CD4-positive, CD25-positive, alpha-beta regulatory T cell (primary cell): Measurements from ENCODE around the gene FGD5. TPM values are rescaled to one million over a fixed set of nuclear protein-coding genes. Genes with fewer than 3 reads are reported as not detected.

Experiments
- ATAC-seq, 2 donors: fragments of 150-1000 bp; cut with Tn5 transposase; one replicate each; pipeline ENCODE4 v1.10.0; 2021; ENCODE audit warnings: low read depth in 2 of 2, moderate number of reproducible peaks in 2 of 2, moderate library complexity in 1 of 2
- DNase-seq, 3 donors: peaks; one replicate each; pipeline versions ENCODE4 v3.0.0 to v3.0.0-alpha.2; 2012 to 2022; ENCODE audit warnings: mixed read lengths in 1 of 3
- H3K27ac ChIP-seq: one replicate; pipeline ENCODE4 v1.7.0; 2013; ENCODE audit warnings: mild to moderate bottlenecking, low read length; ENCODE audit not compliant: insufficient read depth, poor library complexity, severe bottlenecking
- H3K27me3 ChIP-seq: one replicate; pipeline ENCODE4 v1.7.0; 2013; ENCODE audit warnings: low read length; ENCODE audit not compliant: control insufficient read depth, insufficient read depth
- H3K36me3 ChIP-seq: one replicate; pipeline ENCODE4 v1.7.0; 2013; ENCODE audit warnings: mild to moderate bottlenecking, low read length, moderate library complexity; ENCODE audit not compliant: control insufficient read depth, insufficient read depth
- H3K4me1 ChIP-seq: 2 replicates; pipeline ENCODE4 v1.7.0; 2013; ENCODE audit warnings: mild to moderate bottlenecking, low read length; ENCODE audit not compliant: insufficient read depth, control insufficient read depth, poor library complexity, severe bottlenecking
- H3K4me3 ChIP-seq: one replicate; pipeline ENCODE4 v1.7.0; 2013; ENCODE audit warnings: low read depth, mild to moderate bottlenecking, low read length, moderate library complexity
- H3K9me3 ChIP-seq, 2 experiments: 1 replicate in 1 of 2; 2 replicates in 1 of 2; pipeline ENCODE4 v1.7.0; 2013; ENCODE audit warnings: low read length in 2 of 2, mild to moderate bottlenecking in 1 of 2, moderate library complexity in 1 of 2; ENCODE audit not compliant: control insufficient read depth in 2 of 2
- H3K27ac Mint-ChIP-seq, 3 donors: one replicate each; pipeline ENCODE4 v1.8.0; 2020 to 2022; ENCODE audit warnings: mild to moderate bottlenecking in 3 of 3, mixed read lengths in 3 of 3, moderate library complexity in 2 of 3
- H3K27me3 Mint-ChIP-seq: one replicate; pipeline ENCODE4 v1.8.0; 2022; ENCODE audit warnings: mild to moderate bottlenecking, mixed read lengths
- H3K36me3 Mint-ChIP-seq: one replicate; pipeline ENCODE4 v1.8.0; 2020; ENCODE audit warnings: mixed read lengths
- H3K4me1 Mint-ChIP-seq, 4 donors: one replicate each; pipeline ENCODE4 v1.8.0; 2020 to 2022; ENCODE audit warnings: mixed read lengths in 4 of 4, mild to moderate bottlenecking in 1 of 4
- H3K4me3 Mint-ChIP-seq, 4 donors: one replicate each; pipeline ENCODE4 v1.8.0; 2020 to 2022; ENCODE audit warnings: mild to moderate bottlenecking in 4 of 4, mixed read lengths in 4 of 4, moderate library complexity in 3 of 4
- H3K9me3 Mint-ChIP-seq, 7 donors: one replicate each; pipeline ENCODE4 v1.8.0; 2020 to 2022; ENCODE audit warnings: mixed read lengths in 7 of 7, mild to moderate bottlenecking in 3 of 7, moderate library complexity in 2 of 7
- polyA plus RNA-seq, 4 donors: library from polyadenylated mRNA; unstranded; fragments of 300-500 nt; fragmentation: Illumina TruSeq; gene quantifications; one replicate each; pipeline ENCODE4 v1.2.3, GENCODE V29; 2021
- total RNA-seq: library from RNA; stranded (reverse); gene quantifications from one replicate; pipeline ENCODE4 v1.2.3, GENCODE V29; 2022

FGD5 gene
- total and polyA plus RNA-seq, 5 donors from 2014 or later: 0.13 to 0.79 TPM; not detected in 3

DNA sequence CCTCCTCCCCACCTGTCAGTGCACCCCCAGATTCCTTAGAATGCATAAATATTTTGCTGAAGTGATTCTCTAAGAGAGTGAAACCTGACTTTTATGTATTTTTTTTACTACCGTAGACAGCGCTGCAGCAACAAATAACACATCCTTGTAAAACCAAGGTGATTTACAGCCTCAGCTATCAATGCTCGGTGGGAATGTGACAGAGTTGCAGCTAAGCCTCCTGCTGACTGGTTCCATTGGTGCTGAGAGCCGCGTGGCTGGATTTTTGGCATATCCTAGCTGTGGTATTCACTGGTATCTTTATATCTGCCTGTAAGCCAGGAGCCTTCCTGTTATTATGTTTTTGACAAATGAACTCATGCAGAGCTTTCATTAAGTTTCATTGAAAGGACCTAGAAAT is 11.0 kb downstream of the FGD5 start:
- peaks cover 4% of the 10 kb centered on the region for H3K27me3 Mint-ChIP-seq

DNA sequence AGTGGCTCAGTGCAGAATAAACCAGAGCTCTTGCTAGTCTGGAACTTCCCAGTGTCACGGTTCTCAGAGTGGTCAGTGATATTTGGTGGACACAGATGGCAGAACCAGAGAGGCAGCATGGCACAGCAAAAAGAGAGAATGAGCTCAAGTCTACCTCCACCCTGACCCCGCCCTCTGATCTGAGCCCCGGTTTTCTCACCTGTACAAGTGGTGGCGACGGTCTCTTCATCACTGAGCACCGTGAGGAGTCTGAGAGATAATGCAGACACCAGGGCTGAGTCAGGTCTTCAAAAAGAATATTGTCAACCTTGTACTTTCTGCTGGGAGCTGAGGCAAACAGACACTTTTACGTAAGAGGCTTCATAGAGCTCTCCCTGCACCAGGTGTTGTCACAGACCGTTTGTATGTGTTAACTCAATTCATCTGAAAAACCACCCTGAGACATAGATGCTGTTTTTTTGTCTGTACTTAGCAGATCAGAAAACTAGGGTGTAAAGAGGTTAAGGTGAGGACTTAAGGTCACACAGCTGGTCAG is 13.2 kb downstream of the FGD5 start:
- Mint-ChIP-seq H3K27me3 (peaks cover 4% of the 10 kb centered on the region), H3K36me3 (no peaks in the 10 kb centered on the region), H3K4me3 (no peak overlapping the region), H3K9me3 (peaks cover 0 to 5% (median 0%) of the 10 kb centered on the region in 7 donors), H3K4me1 (no peaks in the 10 kb centered on the region), H3K27ac (no peak overlapping the region)
- Histone ChIP-seq H3K27me3 (peaks cover 6% of the 10 kb centered on the region), H3K9me3 (no peaks in the 10 kb centered on the region), H3K4me3 (no peak overlapping the region), H3K27ac (no peak overlapping the region), H3K4me1 (no peaks in the 10 kb centered on the region), H3K36me3 (no peaks in the 10 kb centered on the region)
- no peak for ATAC-seq
- no peak for DNase-seq

More for the DNA sequence above, 11.0 kb downstream of the FGD5 start:
- Histone ChIP-seq H3K27ac (no peak overlapping the region), H3K4me1 (no peaks in the 10 kb centered on the region), H3K36me3 (no peaks in the 10 kb centered on the region), H3K4me3 (no peak overlapping the region), H3K9me3 (no peaks in the 10 kb centered on the region), H3K27me3 (peaks cover 6% of the 10 kb centered on the region)
- H3K9me3 Mint-ChIP-seq: peaks cover 0 to 3% (median 0%) of the 10 kb centered on the region in 7 donors
- no peak overlapping the region for H3K4me3 Mint-ChIP-seq
- ATAC-seq: no peak
- no peak overlapping the region for H3K27ac Mint-ChIP-seq
- no peaks in the 10 kb centered on the region for H3K36me3 Mint-ChIP-seq
- DNase-seq: no peak
- no peaks in the 10 kb centered on the region for H3K4me1 Mint-ChIP-seq

DNA sequence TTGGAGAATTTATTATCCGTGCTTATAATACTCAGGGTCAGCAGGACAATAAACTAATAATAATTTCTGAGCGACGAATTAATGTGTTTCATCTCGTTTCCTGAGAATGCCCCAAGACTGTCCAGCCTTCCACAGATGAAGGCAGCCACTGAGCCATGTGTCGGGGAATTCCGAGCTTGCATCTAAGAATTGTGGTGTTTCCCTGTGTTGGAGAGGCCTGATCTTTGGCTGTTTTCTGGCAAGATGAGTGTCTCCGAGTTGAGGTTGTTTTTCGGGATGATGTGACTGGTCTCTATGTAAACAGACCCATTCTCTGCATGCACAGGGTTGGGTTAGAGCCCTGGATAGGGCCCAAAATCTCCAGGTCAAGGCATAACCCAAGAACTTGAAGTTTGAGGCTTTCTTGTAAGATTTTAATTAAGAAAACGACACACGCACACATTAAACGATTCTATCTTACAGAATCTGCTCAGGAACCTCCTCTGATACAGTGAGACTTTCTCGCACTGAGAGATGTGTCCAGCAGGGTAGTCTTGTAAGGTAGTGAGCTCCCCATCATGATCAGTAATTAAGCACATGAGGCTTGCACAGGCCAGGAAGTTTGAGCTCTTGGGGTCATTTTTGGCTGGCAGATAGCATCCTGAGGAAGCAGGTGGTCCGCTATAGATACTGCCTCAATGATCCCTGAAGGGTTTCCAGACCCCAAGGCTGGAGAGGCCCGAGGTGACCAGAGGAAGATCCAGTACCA is 14.4 kb downstream of the FGD5 start:
- Histone ChIP-seq H3K27me3 (peaks cover 6% of the 10 kb centered on the region), H3K36me3 (no peaks in the 10 kb centered on the region), H3K27ac (no peak overlapping the region), H3K9me3 (no peaks in the 10 kb centered on the region), H3K4me1 (no peaks in the 10 kb centered on the region), H3K4me3 (no peak overlapping the region)
- ATAC-seq: no peak
- peaks cover 0 to 4% (median 0%) of the 10 kb centered on the region in 7 donors for H3K9me3 Mint-ChIP-seq
- no peak for DNase-seq
- H3K36me3 Mint-ChIP-seq: no peaks in the 10 kb centered on the region
- no peak overlapping the region for H3K27ac Mint-ChIP-seq
- H3K4me3 Mint-ChIP-seq: no peak overlapping the region
- no peaks in the 10 kb centered on the region for H3K4me1 Mint-ChIP-seq
- peaks cover 4% of the 10 kb centered on the region for H3K27me3 Mint-ChIP-seq

DNA sequence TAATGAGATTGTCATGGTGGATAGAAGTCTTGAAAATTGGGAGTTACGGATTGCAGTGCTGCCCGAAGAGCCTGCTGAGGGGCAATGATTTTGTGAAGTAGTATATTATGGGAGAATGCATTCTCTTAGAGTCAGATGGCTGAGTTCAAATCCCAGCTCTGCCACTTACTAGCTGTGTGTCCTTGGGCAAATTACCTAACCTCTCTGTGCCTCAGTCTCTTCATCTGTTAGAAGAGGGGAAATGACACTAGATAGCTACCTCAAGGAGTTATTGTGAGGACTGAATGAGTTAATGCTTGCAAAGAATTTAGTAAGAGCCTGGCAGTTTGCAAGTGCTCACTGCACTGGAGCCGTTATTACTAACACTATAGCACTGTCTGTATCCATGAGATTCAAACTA is 15.4 kb downstream of the FGD5 start:
- no peak for DNase-seq
- Histone ChIP-seq H3K4me1 (no peaks in the 10 kb centered on the region), H3K27ac (no peak overlapping the region), H3K27me3 (peaks cover 6% of the 10 kb centered on the region), H3K9me3 (no peaks in the 10 kb centered on the region), H3K36me3 (no peaks in the 10 kb centered on the region), H3K4me3 (no peak overlapping the region)
- Mint-ChIP-seq H3K27me3 (peaks cover 4% of the 10 kb centered on the region), H3K4me1 (no peaks in the 10 kb centered on the region), H3K9me3 (peaks cover 0 to 2% (median 0%) of the 10 kb centered on the region in 7 donors), H3K27ac (no peak overlapping the region), H3K4me3 (no peak overlapping the region), H3K36me3 (no peaks in the 10 kb centered on the region)
- ATAC-seq: no peak

DNA sequence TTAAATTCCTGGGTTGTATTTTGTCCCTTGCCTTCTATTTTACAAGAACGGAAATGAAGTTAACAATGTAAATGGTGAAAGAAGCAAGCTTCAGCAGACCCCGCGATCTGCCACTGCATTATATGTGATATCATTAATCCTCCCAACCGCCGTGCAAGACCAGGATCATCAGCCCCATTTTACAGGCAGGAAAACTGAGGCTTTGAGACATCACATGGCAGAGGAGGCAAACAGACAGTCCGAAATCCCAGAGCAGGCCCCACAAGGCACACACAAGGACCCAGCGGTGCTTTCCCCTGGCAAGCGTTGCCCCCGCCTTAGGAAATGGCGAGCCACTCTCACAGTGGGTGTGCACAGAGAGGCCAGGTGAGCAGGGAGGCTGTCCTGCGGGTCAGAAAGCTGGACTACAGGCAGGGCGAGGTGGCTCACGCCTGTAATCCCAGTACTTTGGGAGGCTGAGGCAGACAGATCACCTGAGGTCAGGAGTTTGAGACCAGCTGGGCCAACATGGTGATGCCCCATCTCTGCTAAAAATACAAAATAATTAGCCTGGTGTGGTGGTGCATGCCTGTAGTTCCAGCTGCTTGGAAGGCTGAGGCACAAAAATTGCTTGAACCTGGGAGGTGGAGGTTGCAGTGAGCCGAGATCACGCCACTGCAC is 16.2 kb downstream of the FGD5 start:
- Mint-ChIP-seq H3K27me3 (no peaks in the 10 kb centered on the region), H3K36me3 (no peaks in the 10 kb centered on the region), H3K4me3 (no peak overlapping the region), H3K9me3 (peaks cover 0 to 2% (median 0%) of the 10 kb centered on the region in 7 donors), H3K4me1 (no peaks in the 10 kb centered on the region), H3K27ac (no peak overlapping the region)
- H3K9me3 ChIP-seq: no peaks in the 10 kb centered on the region
- no peak for ATAC-seq
- H3K4me1 ChIP-seq: no peaks in the 10 kb centered on the region
- H3K27me3 ChIP-seq: peaks cover 3% of the 10 kb centered on the region
- DNase-seq: no peak
- H3K4me3 ChIP-seq: no peak overlapping the region
- no peak overlapping the region for H3K27ac ChIP-seq
- H3K36me3 ChIP-seq: no peaks in the 10 kb centered on the region

DNA sequence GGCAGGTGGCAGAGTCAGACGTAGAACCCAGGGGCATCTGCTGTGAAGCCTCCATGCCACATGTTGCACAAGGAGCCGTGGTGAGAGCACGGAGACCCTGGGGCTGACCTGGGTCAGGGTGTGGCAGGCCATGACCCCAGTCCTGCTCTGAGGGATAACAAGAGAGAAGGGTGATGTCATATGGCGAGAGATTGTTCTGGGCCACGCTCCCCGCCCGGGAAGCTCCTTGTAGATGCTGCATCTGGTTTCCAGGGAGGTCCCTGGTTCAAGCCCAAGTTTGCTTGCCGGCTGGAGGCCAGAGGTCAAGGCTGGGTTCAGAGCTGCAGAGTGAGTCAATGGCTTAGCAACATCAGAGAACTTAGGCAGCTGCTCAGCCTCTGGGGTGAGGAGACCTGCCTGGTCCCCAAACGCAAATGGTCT is 17.3 kb downstream of the FGD5 start:
- Histone ChIP-seq H3K9me3 (no peaks in the 10 kb centered on the region), H3K36me3 (no peaks in the 10 kb centered on the region), H3K4me3 (no peak overlapping the region), H3K4me1 (no peaks in the 10 kb centered on the region), H3K27ac (no peak overlapping the region), H3K27me3 (peaks cover 3% of the 10 kb centered on the region)
- H3K4me1 Mint-ChIP-seq: no peaks in the 10 kb centered on the region
- H3K36me3 Mint-ChIP-seq: no peaks in the 10 kb centered on the region
- no peak overlapping the region for H3K27ac Mint-ChIP-seq
- no peak overlapping the region for H3K4me3 Mint-ChIP-seq
- peaks cover 1% of the 10 kb centered on the region for H3K27me3 Mint-ChIP-seq
- H3K9me3 Mint-ChIP-seq: peaks cover 0 to 2% (median 0%) of the 10 kb centered on the region in 7 donors
- DNase-seq (no peak), ATAC-seq (no peak)

DNA sequence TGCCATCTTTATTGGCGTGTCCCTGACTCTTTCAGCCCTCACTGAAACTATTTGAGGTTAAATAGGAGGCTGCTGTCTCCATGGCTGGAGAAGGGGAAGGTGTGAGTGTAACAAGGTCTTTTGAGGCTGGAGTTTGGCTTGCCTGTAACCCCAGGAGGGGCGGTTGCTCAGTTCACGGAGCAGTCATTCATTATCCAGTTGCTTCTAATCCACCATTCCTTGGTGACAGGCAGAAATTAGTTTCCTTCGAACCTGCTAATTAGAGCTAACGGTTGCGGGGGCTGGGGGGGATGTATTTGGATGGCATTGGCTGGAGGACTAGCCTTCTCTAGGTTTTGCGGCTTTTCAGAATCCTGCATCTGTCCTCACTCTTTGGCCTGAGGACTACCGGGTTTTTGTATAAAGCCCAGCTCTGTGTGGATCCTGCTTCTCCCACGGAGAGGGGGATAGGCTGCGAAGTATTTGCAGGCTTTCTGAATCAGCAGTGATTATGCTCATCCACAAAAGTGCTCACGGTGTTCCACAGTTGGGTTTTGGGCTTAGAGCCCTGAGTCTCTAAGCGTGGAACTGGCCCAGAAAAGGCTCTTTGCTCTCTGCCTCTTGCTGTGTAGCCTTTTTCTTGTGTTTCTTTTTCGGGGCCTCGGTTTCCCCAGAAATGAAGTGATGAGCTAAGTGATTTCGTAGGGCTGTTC is 18.6 kb downstream of the FGD5 start:
- no peak overlapping the region for H3K27ac Mint-ChIP-seq
- Histone ChIP-seq H3K27ac (no peak overlapping the region), H3K4me3 (no peak overlapping the region), H3K27me3 (peaks cover 3% of the 10 kb centered on the region), H3K9me3 (no peaks in the 10 kb centered on the region), H3K36me3 (no peaks in the 10 kb centered on the region), H3K4me1 (no peaks in the 10 kb centered on the region)
- DNase-seq (no peak), ATAC-seq (no peak)
- no peaks in the 10 kb centered on the region for H3K36me3 Mint-ChIP-seq
- H3K4me3 Mint-ChIP-seq: no peak overlapping the region
- H3K27me3 Mint-ChIP-seq: peaks cover 5% of the 10 kb centered on the region
- H3K9me3 Mint-ChIP-seq: peaks cover 0 to 2% (median 0%) of the 10 kb centered on the region in 7 donors
- H3K4me1 Mint-ChIP-seq: no peaks in the 10 kb centered on the region
